GM12872 (cell line): ENCODE measurements around the gene USP7.

Experiments used
- TF ChIP-seq, protein P1 (sequence below): IDR thresholded peaks from 3 replicates; pipeline ENCODE4 v1.5.1; 2011; ENCODE audit warnings: low read depth, mild to moderate bottlenecking, low read length, moderate library complexity; ENCODE audit not compliant: insufficient read depth

USP7 gene

DNA sequence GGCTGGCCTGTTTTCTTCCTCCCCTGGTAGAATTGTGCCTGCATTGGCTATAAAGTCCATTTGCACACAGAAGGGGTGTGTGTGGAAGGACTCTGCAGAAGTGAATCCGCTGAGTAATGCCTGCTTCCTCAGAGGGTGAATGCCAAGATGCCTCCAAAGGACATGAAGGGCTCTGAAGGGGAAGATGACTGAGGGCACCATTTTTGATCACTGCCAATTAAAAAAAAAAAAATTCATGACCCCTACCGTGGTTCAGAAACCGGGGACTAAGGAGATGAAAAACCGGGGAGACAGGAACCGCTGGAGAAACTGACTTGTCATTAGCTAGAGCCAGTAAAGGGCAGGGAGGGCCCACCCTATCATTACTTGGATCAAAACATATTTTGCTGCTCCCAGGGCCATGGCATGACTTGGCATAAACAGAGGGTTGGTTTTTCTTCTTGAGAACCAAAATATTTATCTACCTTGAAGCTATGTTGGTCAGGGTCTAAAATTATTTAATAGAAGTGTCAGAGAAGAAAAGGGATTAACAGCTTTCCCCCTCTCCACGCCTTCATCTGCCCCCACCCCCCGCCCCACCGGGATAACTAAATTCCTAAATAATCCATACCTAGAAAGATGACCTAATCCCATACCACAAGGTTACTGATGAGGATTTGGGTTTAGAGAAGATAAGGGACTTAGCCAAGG, 3.6 kb upstream of the USP7 start:
- TF ChIP-seq, protein P1, sequence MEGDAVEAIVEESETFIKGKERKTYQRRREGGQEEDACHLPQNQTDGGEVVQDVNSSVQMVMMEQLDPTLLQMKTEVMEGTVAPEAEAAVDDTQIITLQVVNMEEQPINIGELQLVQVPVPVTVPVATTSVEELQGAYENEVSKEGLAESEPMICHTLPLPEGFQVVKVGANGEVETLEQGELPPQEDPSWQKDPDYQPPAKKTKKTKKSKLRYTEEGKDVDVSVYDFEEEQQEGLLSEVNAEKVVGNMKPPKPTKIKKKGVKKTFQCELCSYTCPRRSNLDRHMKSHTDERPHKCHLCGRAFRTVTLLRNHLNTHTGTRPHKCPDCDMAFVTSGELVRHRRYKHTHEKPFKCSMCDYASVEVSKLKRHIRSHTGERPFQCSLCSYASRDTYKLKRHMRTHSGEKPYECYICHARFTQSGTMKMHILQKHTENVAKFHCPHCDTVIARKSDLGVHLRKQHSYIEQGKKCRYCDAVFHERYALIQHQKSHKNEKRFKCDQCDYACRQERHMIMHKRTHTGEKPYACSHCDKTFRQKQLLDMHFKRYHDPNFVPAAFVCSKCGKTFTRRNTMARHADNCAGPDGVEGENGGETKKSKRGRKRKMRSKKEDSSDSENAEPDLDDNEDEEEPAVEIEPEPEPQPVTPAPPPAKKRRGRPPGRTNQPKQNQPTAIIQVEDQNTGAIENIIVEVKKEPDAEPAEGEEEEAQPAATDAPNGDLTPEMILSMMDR, result no peak

DNA sequence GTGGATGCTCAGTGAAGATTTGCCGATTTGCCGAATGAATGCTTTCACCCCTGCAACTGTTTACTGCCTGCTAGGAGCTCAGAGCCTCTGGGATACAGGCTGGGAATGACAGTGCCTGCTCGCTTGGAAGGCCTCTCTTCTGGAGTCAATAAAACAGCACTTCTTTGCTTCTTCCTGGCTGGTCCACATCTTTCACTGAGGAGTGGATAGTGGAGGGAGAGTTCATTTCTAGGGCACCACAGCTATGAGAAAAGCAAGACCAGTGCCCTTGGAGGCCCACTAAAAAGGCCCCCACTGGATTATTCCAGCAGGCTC, 3.1 kb upstream of the USP7 start:
- TF ChIP-seq, protein P1, result no peak

DNA sequence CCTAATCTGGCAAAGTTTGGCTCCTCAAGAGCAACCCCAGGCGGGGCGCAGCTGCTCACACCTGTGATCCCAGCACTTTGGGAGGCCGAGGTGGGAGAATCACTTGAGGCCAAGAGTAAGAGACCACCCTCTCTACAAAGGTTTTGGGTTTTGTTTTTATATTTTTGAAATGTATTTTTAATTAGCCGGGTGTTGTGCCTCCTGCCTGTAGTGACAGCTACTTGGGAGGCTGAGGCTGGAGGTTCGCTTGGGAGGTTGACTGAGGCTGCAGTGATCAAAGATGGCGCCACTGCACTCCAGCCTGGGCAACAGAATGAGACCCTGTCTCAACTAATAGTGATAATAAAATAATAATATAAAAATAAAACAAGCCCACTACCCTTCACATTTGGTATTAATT, 756 bp upstream of the USP7 start:
- TF ChIP-seq, protein P1, result no peak

DNA sequence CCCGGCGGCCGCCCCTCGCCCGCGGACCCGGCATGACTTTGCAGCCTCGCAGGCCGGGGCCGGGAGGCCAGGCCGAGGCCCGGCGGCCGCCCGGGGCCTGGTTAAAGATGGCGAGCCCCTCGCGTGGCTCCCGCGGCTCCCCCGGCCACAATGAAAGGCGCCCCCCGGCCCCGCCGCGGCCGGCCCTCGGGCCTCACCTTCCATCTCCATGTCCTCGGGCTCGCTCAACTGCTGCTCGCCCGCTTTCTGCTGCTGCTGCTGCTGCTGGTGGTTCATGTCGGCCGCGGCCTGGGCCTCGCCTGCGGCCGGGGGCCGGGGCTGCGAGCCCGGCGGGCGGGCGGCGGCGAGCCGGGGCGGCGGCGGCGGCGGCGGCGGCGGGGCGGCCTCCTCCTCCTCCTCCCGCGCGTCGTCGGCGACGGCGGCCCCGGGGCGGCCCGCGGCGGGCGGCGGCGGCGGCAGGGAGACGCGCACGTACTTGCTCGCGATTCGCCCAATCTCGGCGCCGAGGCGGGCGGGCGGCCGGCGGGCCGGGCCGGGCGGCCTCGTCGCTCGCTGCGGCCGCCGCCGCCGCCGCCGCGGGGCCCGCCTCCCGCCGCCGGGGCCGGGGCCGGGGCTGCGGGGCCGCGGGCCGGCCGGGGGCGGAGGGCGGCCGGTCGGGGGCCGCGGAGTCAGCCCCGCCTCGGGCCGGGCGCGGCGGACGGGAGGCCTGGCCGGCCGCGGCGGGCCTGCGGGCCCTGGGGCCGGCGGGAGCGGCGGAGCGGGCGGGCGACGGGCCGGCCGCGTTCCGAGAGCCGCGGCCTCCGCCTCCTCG, 491 bp downstream of the USP7 start:
- TF ChIP-seq, protein P1, result no peak

DNA sequence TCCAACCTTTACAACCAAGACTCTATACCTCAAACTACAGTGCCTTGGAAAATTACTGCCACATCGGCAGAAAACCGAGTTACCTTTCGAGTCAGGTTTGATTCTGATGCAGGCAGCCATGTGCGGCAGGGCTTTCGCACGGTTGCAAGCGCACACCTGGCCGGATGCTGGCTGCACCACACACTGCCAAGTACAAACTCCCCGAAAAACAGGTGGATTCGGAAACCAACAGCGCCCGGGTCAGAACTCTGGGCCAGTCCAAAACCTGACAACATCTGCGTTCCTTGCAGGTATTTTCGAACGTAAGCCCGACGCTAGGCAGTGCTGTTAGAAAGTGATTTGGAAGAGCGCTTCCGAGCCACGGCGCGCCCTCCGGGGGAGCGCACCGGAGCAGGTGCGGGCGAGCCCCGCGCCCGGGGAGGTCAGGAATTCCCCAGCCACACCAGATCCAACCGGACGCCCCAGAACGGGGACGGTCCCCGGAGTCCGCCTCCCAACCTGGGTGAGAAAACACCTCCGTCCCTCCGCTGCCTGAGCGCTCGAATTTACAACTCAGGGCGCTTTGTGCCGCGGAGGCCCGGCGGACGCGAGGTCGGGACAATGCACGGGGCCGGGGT, 1.2 kb downstream of the USP7 start:
- TF ChIP-seq, protein P1, result no peak

DNA sequence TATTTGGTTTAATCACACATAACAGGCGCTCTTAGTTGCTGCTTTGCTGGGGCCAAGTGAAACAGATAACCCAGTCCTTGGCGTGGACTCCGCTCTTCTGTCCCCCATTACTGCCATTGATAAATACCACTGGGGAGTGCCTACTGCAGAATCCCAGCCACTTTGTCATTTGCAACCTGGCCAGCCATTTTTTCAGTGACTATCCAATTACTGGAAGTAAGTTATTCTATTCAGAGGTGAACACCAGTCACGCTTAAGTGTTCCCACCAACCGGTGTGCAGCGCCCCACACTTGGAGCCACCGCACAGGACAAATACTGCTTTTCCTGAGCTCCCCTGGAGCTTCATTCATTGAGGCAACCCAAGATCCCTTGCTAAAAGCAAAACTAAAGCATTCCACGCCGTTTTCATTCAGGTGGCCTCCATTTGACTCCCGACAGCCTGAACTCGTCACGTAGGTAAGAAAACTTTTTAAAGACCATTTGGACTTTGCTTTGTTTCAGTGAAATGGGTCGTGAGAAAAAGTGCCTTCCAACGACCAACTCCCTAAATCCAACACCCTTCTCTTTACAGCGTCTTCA, 1.8 kb downstream of the USP7 start:
- TF ChIP-seq, protein P1, result no peak

DNA sequence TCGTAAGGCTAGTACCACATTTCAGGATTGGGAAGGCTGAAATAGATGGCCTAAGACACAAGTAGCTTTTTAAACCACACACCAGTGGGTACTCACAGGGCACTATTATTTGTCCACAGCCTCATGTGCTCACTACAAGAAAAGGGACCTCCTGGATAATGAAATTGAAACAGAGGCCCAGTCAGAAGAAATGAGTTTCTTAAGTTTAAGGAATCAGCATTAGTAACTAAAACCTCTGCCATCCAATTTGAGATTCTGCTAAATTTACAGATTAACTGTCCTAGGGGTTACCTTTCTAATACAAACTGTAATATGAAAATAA, 3.0 kb downstream of the USP7 start:
- TF ChIP-seq, protein P1, result no peak
